Lung (tissue), 12 donors: ENCODE data around the gene GUCD1. TPM values are rescaled to one million over a fixed set of nuclear protein-coding genes. Genes with fewer than 3 reads are reported as not detected.
A peak's percentile ranks its signal among the peaks of the same experiment; 100 is the strongest.
"Not testable (repeated sequence)": the region's sequence is repeated elsewhere in the genome, so short reads cannot be mapped to it uniquely, and the experiment has no call there.

Experiments used
- ATAC-seq: fragments of 200-7000 bp; cut with Tn5 transposase; one replicate; pipeline ENCODE4 v1.9.1; 2020; ENCODE audit warnings: moderate number of reproducible peaks; ENCODE audit not compliant: insufficient read depth, low FRiP score
- DNase-seq, 3 donors: peaks; one replicate each; pipeline ENCODE4 v3.0.0-alpha.2; 2013 to 2017
- H3K27ac ChIP-seq, 2 donors: one replicate each; pipeline ENCODE4 v1.5.1; 2013; ENCODE audit warnings: mild to moderate bottlenecking in 2 of 2, moderate library complexity in 2 of 2, control low read depth in 1 of 2, inconsistent platforms in 1 of 2, low read depth in 1 of 2, low read length in 1 of 2
- H3K27me3 ChIP-seq, 3 donors: one replicate each; pipeline ENCODE4 v1.5.1; 2013; ENCODE audit warnings: low read length in 2 of 3; ENCODE audit not compliant: control insufficient read depth in 3 of 3, insufficient read depth in 3 of 3
- H3K36me3 ChIP-seq, 4 donors: one replicate each; pipeline ENCODE4 v1.5.1; 2013; ENCODE audit warnings: low read length in 4 of 4, mild to moderate bottlenecking in 1 of 4, moderate library complexity in 1 of 4; ENCODE audit not compliant: control insufficient read depth in 4 of 4, insufficient read depth in 4 of 4
- H3K4me1 ChIP-seq, 5 donors: one replicate each; pipeline ENCODE4 v1.5.1; 2013; ENCODE audit warnings: low read length in 5 of 5, mild to moderate bottlenecking in 2 of 5, moderate library complexity in 1 of 5; ENCODE audit not compliant: control insufficient read depth in 5 of 5, insufficient read depth in 5 of 5
- H3K4me3 ChIP-seq: one replicate; pipeline ENCODE4 v1.5.1; 2013; ENCODE audit warnings: mild to moderate bottlenecking, control low read depth, moderate library complexity
- H3K9ac ChIP-seq, 2 donors: one replicate each; pipeline ENCODE4 v1.5.1; 2013; ENCODE audit warnings: low read length in 2 of 2, control low read depth in 1 of 2; ENCODE audit not compliant: insufficient read depth in 1 of 2
- H3K9me3 ChIP-seq, 4 donors: one replicate each; pipeline ENCODE4 v1.5.1; 2013; ENCODE audit warnings: low read length in 3 of 4, mild to moderate bottlenecking in 1 of 4, moderate library complexity in 1 of 4; ENCODE audit not compliant: control insufficient read depth in 4 of 4, insufficient read depth in 3 of 4
- CTCF ChIP-seq: IDR thresholded peaks from 2 replicates; pipeline ENCODE4 v1.5.1; 2012; ENCODE audit warnings: mild to moderate bottlenecking; ENCODE audit errors: control extremely low read depth, extremely low read depth
- WGBS, 2 donors: extraction: QIAGEN DNeasy Blood & Tissue Kit; methylation state at CpG; one replicate each; pipeline ENCODE4 v1.1.7; 2013; 5-methylcytosine and 5-hydroxymethylcytosine counted together
- polyA plus RNA-seq, 2 donors: library from polyadenylated mRNA; stranded (reverse); fragments of 200-250 nt; gene quantifications; one replicate each; pipeline ENCODE4 v1.2.1, GENCODE V29; 2013
- total RNA-seq, 2 donors: library from RNA; depleted of rRNA in 1 of 2; stranded (reverse); fragments of >200 nt in 1 of 2; gene quantifications; one replicate each; pipeline ENCODE4 v1.2.1, GENCODE V29; 2014 to 2021
- donor health status: control.
- donor health status: control.
- donor health status: Bipolar disorder and iron deficiency.
- donor health status: healthy.
- donor health status: DM: yes; HTN: yes; CAD: no.

Gene GUCD1
- total and polyA plus RNA-seq, 4 donors, result 87.8 to 130 (median 107) TPM

DNA sequence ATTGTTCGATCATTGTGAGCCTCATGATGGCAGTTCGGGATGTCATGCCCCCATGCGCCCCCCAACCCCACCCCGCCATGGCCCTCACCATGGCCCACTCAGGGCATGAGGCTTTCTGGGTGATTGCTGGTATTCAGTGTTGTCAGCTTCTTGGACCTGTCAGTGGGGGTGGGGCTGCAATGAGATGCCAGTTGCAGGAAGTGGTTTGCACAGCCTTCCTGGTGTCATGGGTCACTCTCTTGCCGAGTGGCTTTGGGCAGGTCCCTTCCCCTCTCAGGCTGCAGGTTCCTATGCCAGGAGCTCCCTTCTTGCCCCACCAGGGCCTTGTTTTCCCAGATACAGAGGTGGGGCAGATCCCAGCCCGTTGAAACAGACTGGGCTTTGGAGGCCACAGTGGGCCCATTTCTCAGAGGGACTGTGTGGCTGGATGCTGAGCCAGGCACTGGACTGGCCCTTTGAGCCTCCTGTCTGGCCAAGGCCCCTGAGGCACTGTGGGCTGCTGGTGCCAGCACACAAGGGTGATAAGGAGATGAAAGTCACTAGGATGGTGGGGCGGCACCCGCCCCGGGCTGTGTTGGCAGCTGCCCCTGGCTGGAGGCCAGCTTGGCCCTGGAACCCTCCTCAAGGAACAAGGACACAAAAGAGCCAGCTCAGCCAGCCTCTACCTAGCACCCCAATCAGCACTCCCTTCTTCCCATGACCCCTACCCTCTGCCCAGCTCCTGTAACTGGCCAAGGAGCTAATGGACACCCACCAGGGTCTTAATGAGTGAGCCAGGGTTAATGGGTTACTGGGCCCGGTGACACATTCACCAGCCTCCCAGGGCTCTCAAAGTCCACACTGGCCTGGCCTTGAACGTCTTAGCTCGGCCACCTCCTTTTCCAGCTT lies 46.5 kb upstream of the GUCD1 start:
- peak in 2 of 3 donors; percentile 48 to 52 for DNase-seq
- Histone ChIP-seq H3K4me1 (peaks cover 0 to 10% (median 0%) of the 10 kb centered on the region in 5 donors), H3K9ac (no peak overlapping the region)

DNA sequence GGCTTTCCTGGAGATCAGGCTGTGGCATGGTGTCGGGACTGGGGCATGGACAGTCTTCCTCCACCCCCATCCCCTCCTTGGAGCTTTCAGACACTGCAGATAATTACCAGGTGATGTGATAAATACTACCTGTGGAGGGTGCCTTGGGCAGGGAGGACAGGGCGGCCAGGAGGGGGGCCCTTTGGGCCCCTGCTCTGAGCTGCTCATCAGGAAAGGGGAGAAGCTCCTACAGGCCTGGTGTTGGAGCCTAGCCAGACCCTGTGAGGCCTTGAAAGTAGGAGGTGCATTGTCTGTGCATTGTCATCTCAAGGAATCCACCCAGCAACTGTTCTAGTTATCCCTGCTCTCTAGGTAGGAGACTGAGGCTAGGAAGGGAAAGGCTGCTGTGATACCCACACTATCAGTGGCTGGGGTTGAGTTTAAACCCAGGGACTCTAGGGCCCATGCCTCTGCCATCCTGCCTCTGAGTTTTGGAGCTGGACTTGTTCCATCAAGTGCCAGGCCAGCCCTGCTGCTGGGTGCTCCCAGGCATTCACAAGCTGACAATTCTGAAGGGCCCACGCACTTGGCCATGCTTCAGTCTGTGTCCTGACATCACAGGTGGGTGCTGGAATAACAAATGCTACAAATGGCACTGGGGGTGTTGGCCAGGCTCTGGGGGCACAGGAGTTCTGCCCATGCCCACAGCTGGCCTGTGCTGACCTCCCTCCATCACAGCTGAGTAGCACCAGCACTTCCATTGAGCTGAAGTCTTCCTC lies 45.2 kb upstream of the GUCD1 start:
- WGBS, 2 donors, result 85 to 93% methylated on average over 3 of the region's 3 CpGs
- not testable (repeated sequence) for H3K4me3 ChIP-seq, H3K36me3 ChIP-seq, H3K27ac ChIP-seq, H3K9ac ChIP-seq, ATAC-seq, DNase-seq, H3K27me3 ChIP-seq, H3K9me3 ChIP-seq
- H3K4me1 ChIP-seq, result peaks cover 0 to 10% (median 4%) of the 10 kb centered on the region in 5 donors

More for the DNA sequence above, 46.5 kb upstream of the GUCD1 start:
- H3K36me3 ChIP-seq, result no peaks in the 10 kb centered on the region
- peak overlapping the region in 1 of 2 donors; percentile 69 for H3K27ac ChIP-seq
- no peaks in the 10 kb centered on the region for H3K27me3 ChIP-seq
- no peak overlapping the region for H3K4me3 ChIP-seq
- peak; percentile 53 for ATAC-seq
- WGBS, 2 donors, result 61 to 69% methylated on average over 9 to 12 of the region's 12 CpGs
- no peak for TF ChIP-seq CTCF
- H3K9me3 ChIP-seq, result no peaks in the 10 kb centered on the region

DNA sequence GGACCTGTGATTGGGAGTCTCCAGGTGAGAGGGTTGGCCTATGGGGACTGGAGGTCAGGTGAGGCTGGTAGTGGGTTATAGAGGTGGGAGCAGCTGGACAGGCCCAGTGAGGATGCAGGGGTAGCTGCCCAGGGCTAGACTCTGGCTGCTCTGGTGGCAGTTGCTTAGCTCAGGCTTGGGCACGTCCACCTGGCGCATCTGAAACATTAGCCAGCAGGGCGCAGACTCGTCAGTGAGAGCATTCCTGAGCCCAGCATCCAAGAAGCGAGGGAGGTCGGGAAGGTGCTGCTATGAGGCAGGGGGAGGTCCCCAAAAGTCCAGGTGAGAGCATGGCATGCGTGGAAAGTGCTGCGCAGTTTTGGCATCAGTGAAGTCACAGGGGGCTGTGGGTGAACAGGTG lies 44.6 kb upstream of the GUCD1 start:
- no peak overlapping the region for H3K27ac ChIP-seq
- H3K9ac ChIP-seq, result no peak overlapping the region
- no peak overlapping the region for H3K4me3 ChIP-seq
- ATAC-seq, result no peak
- H3K9me3 ChIP-seq, result no peaks in the 10 kb centered on the region
- peaks cover 0 to 12% (median 10%) of the 10 kb centered on the region in 5 donors for H3K4me1 ChIP-seq
- DNase-seq, result no peak
- H3K27me3 ChIP-seq, result no peaks in the 10 kb centered on the region
- H3K36me3 ChIP-seq, result no peaks in the 10 kb centered on the region
- 88 to 91% methylated on average over 8 of the region's 8 CpGs for WGBS, 2 donors
- no peak for TF ChIP-seq CTCF

DNA sequence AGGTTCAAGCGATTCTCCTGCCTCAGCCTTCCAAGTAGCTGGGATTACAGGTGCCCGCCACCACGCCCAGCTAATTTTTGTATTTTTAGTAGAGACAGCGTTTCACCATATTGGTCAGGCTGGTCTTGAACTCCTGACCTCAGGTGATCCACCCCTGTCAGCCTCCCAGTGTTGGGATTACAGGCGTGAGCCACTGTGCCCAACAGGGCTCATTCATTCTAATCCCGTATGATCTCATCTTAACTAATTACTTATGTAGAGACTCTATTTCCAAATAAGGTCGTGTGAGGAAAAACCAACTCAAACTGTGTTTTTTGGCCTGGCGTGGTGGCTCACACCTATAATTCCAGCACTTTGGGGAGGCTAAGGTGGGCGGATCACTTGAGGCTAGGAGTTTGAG lies 42.1 kb upstream of the GUCD1 start:
- not testable (repeated sequence) for H3K9ac ChIP-seq, H3K36me3 ChIP-seq, DNase-seq, H3K9me3 ChIP-seq, ATAC-seq, H3K4me3 ChIP-seq, H3K27ac ChIP-seq, H3K27me3 ChIP-seq
- WGBS, 2 donors, result 92% methylated on average over 9 of the region's 9 CpGs
- peaks cover 0 to 22% (median 13%) of the 10 kb centered on the region in 5 donors for H3K4me1 ChIP-seq
